A549 (cell line): Measurements from ENCODE around the gene POU3F3.

ENCODE experiments used
- BHLHE40 ChIP-seq: IDR thresholded peaks from 2 replicates; pipeline ENCODE4 v1.6.1; 2012; ENCODE audit warnings: low read depth, low read length, inconsistent platforms
- CEBPB ChIP-seq, 2 experiments: fragments of >200 bp in 1 of 2; sonication (Bioruptor Twin) in 1 of 2; formaldehyde crosslinking in 1 of 2; IDR thresholded peaks; 2 replicates each; pipeline ENCODE4 v1.6.1; 2012 to 2016
- CTCF ChIP-seq: fragments of >200 bp; sonication (Bioruptor Twin); formaldehyde crosslinking; IDR thresholded peaks from 3 replicates; pipeline ENCODE4 v1.5.1; 2016
- KDM1A ChIP-seq: fragments of 200-600 bp; sonication (generic); IDR thresholded peaks from 2 replicates; pipeline ENCODE4 v1.6.1; 2016; ENCODE audit warnings: low read depth, mild to moderate bottlenecking
- MAX ChIP-seq: IDR thresholded peaks from 2 replicates; pipeline ENCODE4 v1.6.1; 2012
- MYC ChIP-seq: IDR thresholded peaks from 2 replicates; pipeline ENCODE4 v1.6.1; 2012; ENCODE audit warnings: mild to moderate bottlenecking, inconsistent platforms, low read length, improper control_type of control experiment, borderline replicate concordance
- PBX3 ChIP-seq: IDR thresholded peaks from 2 replicates; pipeline ENCODE4 v1.6.1; 2012
- POLR2A ChIP-seq: IDR thresholded peaks from 2 replicates; pipeline ENCODE4 v1.6.1; 2012; ENCODE audit warnings: mild to moderate bottlenecking, low read length
- POLR2AphosphoS2 ChIP-seq: conservative IDR thresholded peaks from 2 replicates; pipeline ENCODE4 v1.6.1; 2012; ENCODE audit warnings: low read length, improper control_type of control experiment, inconsistent platforms
- RAD21 ChIP-seq, 2 experiments: fragments of >200 bp in 1 of 2; sonication (Bioruptor Twin) in 1 of 2; formaldehyde crosslinking in 1 of 2; IDR thresholded peaks in 1 of 2; conservative IDR thresholded peaks in 1 of 2; 2 replicates in 1 of 2; 3 replicates in 1 of 2; pipeline ENCODE4 v1.6.1; 2012 to 2018; ENCODE audit warnings: inconsistent platforms in 1 of 2
- REST ChIP-seq: fragments of 200-600 bp; sonication (generic); IDR thresholded peaks from 2 replicates; pipeline ENCODE4 v1.6.1; 2016; ENCODE audit warnings: antibody characterized with exemption, mild to moderate bottlenecking, moderate library complexity
- SMC3 ChIP-seq: fragments of >200 bp; sonication (Bioruptor Twin); formaldehyde crosslinking; IDR thresholded peaks from 3 replicates; pipeline ENCODE4 v1.6.1; 2018; ENCODE audit warnings: inconsistent platforms
- SREBF2 ChIP-seq: fragments of 450-650 bp; IDR thresholded peaks from 2 replicates; pipeline ENCODE4 v1.6.1; 2014; ENCODE audit warnings: mild to moderate bottlenecking, moderate library complexity

- TF ChIP-seq POLR2AphosphoS2, result no peak
- TF ChIP-seq REST, result no peak
- TF ChIP-seq MAX, result no peak
- no peak for TF ChIP-seq MYC
- no peak for TF ChIP-seq KDM1A
- no peak for TF ChIP-seq CTCF
- no peak for TF ChIP-seq CEBPB (IDR thresholded peaks at IDR 0.05)
- no peak for TF ChIP-seq SREBF2
- TF ChIP-seq RAD21 (conservative IDR thresholded peaks at IDR 0.05 in 1 of 2, IDR thresholded peaks at IDR 0.05 in 1 of 2), result no peak
- TF ChIP-seq POLR2A, result no peak
- no peak for TF ChIP-seq SMC3
- TF ChIP-seq BHLHE40, result no peak
- no peak for TF ChIP-seq PBX3
Observed at GRCh38 chr2:104871649-104871971, 17.7 kb downstream of the POU3F3 start.
